HT-29 (cell line): ENCODE data around the gene NFAM1. TPM values are rescaled to one million over a fixed set of nuclear protein-coding genes. Genes with fewer than 3 reads are reported as not detected.
A peak's percentile ranks its signal among the peaks of the same experiment; 100 is the strongest.

ENCODE experiments used
- DNase-seq: peaks from one replicate; pipeline ENCODE4 v3.0.0-alpha.2; 2015; ENCODE audit warnings: low spot score
- total RNA-seq: library from RNA; depleted of rRNA; stranded (reverse); fragments of >200 nt; shearing (Covaris generic); gene quantifications from 2 replicates; pipeline ENCODE4 v1.2.3, GENCODE V29; 2014

The NFAM1 gene
- total RNA-seq, 1 experiment from 2014 or later: not detected

DNA sequence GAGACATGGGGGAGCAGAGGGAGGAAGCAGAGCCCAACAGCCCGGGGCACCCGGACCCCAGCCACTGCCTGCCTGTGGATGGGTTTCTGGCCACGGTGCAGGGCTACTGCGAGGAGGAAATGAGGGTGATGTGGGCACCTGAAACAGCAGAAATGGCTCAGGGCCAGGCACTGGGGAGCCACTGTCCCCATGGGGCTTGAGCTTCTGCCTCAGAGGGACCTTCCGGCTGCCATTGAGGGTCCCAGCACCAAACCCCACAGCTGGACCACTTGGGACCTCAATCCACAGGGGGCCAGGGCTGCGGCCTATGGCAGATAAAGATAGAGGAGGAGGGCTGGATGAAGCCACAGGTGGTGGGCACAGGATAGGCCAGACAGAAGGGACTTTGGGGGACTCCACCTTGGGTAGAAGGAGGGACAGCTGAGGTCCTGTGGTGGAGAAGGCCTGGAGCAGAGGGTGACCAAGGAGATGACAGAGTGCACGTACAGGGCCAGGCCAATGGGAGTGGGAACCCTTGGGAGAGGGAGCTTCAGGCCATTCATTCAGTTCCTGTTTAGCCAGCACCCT lies 48.3 kb downstream of the NFAM1 start:
- DNase-seq: no peak

DNA sequence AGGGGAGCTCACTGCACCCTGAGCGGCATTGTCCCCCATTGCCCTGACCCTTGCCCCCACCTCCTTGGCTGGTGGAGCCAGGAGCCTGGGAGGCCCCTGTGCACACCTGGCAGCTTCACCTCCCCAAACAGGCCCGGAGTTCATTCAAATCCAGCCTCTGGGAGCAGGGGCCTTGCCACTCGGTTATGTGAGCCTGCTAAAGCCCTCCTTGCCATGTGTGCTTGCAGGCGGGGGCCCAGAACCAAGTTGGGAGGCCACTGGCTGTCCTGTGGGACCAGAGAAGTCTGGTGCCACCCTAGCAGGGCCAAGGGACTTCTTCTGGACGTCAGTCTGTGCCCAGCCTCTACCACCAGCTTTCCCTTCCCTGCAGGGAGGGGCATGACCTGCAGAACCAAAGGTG lies 48.9 kb downstream of the NFAM1 start:
- DNase-seq: no peak

DNA sequence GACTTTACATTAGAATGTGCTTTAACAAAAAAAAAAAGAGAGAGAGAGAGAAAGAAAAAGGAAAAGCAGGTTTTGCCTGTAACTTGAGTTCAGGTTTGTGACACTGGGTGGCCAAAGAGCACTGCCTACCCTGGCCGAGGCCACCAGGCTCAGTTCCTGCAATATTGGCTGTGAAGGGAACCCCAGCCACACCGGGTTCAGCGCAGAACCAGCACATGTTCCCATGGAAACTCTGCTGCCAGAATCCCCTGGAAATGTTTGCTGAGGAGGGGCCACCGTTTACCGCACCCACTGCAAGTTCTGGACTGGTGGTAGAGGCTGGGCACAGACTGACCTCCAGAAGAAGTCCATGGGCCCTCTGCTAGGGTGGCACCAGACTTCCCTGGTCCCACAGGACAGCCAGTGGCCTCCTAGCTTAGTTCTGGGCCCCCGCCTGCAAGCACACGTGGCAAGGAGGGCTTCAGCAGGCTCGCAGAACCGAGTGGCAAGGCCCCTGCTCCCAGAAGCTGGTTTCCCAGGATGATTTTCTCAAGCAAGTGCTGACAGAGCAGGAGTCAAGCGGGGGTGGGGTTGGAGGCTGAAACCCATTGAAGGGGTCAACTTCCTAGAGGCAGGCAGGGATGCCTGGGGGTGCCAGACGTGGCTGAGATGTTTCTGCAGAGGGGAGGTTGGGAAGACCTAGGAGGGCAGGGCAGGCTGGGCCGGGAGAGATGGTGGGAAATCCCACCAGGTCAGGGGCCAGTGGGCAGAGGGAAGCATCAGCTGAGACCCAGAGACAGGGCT lies 51.2 kb downstream of the NFAM1 start:
- DNase-seq: no peak

DNA sequence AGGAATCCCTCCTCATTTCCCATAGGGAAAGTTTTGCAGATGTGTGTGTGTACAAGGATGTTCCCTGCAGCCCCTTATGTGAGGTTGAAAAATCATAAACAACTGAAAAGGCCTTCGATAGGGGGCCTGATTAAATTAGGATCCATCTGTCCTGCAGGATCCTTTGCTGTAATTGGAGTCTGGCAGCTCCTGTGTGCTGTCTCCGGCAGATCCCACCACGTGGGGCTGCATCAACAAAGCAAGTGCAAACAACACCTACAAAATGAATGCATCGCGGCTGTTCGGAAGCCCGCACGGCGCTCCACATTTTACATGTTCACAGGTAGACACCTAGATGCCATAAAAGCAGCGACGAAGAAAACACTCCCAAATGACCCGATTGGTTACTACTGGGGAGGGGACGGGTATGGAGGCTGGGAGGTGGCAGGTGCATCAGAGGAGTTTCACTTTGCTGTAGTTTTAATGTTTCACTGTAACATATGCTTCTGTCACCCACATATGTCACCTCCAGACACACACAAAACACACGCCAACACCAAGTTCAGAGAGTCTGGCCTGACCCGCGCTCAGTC lies 52.2 kb downstream of the NFAM1 start:
- no peak for DNase-seq

DNA sequence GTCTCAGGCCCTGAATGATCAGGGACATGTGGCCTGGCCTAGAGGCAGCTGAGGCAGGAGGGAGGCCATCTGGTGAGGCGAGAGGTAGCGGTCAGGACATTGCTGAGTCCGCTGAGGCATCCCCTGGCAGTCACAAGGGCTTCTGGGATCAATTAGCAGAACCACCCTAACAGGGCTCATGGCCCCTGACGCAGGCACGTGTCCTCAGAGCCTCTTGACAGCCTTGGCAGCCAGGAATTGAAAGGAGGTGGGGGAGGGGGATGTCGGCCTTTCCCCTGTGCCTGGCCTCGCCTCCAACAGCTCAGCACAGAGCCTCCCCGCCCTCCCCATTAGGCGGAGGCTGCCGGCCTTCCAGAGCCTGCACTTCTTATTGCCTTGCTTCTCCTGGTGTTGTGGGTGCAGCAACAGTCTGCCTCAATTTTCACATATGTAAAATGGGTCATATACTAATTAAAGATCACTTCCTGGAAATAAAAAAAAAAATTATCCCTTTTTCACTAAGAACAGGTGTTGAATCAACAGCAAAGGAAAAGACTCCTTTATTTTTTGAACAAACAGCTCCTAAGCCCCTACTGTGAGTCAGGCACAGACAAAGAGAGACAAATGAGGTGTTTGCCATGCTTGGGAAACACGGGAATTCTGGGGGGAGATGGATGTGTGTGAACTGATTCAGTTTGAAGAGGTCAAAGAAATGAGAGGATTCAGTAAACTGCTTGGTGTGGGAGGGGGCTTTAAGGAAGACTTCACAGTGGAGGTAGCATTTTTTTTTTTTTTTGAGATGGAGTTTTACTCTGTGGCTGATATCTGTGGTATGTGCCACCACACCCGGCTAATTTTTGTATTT lies 55.3 kb downstream of the NFAM1 start:
- DNase-seq: peak; percentile 25

DNA sequence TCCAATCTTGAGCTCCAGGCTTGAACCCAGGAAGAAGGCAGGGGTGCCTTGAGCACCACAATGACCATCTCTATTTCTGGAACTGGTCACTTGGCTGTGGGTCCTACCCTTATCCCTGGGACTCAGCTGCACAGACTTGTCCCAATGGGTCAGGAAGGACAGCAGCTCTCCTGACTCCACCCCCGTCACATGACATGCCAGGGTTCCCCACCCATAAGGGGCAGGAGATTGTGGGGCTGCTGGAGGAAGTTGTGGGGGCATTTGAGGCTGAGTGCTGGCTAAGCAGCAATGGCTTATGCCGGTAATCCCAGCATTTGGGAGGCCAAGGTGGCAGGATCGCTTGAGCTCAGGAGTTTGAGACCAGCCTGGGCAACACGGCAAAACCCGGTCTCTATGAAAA lies 56.2 kb downstream of the NFAM1 start:
- DNase-seq: no peak

DNA sequence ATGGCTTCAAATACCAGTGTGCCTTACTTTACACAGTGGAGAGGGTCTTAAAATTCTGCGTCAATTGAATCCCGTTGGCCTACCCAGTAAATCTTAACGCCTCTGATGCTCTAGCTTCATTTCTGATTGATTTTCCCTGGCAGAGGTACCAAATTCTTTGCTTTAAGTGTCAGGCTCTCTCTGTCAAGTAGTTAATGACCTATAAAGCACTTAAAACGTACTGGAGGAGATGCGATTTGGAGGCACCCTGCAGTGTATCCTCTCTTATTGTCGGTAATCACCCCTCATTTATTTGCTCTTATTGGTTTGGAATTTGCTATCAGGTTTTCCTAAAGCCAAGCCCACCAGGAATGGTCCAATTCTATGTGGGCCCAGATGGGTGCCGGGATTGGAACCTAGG lies 59.2 kb downstream of the NFAM1 start:
- DNase-seq: no peak

DNA sequence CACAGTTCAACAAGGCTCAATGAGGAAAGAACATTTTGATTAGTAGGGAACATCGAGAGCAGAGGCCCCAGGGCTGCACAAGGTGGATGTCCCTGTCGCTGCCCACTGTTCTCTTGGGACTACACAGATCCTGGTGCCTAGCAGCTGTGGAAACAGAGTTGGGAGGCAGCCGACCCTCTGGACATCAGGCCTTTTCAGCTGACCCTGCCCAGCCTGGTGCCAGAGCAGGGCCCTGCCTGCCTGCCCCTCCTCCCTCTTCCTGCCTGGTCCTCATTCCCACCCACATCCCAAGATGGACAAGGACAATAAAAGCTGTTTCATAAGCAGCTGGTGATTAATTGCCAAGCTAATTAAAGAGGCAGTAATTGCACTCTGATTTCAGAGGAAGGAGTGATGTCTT lies 60.7 kb downstream of the NFAM1 start:
- DNase-seq: no peak

DNA sequence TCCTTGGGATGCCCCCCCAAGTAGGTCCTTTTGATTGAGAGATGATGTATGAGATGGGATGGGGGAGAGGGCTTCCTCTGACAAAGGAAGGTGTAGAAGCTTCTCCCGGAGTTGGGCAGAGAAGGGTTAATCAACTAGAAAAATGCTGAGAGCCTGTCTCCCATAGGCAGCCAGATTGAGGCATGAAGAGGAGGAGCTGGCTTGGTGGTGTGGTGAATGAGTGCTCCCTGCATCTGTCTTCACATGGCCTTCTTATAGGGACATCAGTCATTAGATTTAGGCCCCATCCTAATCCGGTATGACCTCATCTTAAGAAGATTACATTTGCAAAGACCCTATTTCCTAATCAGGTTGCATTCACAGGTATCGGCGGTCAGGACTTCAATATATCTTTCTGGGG lies 61.1 kb downstream of the NFAM1 start:
- no peak for DNase-seq

DNA sequence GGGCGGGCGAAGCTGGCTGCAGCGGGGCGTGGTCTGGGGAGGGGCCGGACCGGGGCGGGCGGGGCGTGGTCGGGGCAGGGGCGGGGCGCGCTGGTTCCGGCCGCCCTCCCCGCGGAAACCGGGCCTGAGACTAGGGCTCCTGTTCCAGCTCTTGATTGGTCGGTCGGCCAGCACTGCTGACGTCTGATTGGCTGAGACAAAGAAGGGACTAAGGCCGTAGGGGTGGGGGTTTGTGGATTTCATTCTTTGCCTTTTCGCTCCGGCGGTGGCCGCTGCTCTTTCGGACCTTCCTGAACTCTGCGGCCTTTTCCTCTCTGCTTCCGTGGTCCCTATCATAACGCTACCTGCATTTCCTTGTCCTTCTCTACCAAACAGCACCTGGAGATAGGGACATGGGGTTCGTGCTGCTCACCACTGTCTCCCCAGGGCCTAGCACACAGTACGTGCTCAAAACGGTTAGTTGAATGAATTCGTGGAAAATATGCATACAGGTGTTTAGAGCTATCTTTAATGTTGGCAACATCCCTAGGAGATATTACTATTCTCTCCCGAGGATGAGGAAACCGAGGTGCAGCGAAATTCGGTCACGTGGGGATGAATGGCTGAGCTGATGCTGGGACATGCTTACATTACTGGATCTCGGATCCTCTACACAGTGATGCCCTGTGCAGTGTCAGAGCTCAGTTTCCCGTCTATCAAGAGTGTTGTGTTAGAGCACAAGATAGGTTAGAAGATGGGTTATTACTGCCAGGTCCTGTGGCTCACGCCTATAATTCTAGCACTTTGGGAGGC lies 62.8 kb downstream of the NFAM1 start:
- peak; percentile 81 for DNase-seq

DNA sequence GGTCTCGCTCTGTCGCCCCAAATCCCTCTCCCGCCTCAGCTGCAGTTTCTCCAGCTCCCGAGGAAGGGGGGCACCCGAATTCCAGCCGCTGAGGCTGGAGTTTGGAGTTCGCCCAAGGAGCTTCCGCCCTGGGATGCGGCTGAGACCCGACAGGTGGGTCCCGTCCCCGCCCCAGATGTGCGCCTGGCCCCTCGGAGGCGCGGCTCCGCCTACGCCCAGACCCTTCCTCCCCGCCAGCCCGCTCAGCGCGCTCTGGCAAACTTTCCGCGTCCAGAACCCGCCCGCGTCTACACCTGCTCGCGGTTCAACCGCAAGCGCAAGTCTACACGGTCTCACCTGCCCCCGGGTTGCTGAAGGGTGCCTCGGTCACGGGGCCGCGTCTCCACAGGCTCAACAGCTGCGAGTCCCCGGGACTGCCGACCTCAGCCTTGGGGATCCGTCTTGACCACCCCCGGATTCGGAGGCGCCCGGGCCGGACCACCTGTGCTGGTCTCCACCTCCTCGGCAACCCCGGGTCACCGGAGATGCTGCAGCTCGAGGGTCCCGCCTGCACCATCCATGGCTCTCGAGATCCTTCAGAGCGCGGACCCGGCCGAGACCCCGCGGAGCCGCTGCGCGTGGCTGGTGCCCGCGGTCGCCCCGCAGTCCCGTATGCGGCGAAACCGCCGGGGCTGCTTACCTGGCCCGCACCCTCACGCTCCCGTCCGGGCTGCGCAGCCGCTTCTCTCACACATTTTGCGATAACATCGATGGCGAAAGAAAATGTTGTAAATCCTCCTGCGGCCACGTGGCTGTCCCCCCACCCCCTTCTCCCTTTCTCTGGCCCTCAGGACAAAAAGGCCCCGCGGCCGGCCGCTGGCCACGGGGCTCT lies 63.6 kb downstream of the NFAM1 start:
- DNase-seq: peak; percentile 9

DNA sequence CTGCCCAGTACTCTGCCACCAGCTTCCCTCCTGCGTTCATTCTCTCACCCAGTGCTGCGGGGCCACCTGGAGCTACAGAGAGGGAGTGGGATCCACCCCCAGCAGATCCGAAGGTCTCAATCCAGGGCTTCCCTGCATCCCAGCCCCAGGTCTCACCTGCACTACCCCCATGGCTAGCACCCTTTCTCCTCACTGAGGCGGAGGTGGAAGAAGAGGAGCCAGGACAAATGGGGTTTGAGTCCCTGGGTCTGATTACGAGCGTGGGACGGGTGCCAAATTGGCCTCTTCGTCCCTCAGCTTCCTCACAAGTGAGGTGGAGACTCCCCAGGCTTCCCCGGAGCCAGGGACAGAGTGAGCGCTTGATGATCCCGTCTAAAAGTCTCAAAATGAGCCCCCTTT lies 64.2 kb downstream of the NFAM1 start:
- peak; percentile 15 for DNase-seq

DNA sequence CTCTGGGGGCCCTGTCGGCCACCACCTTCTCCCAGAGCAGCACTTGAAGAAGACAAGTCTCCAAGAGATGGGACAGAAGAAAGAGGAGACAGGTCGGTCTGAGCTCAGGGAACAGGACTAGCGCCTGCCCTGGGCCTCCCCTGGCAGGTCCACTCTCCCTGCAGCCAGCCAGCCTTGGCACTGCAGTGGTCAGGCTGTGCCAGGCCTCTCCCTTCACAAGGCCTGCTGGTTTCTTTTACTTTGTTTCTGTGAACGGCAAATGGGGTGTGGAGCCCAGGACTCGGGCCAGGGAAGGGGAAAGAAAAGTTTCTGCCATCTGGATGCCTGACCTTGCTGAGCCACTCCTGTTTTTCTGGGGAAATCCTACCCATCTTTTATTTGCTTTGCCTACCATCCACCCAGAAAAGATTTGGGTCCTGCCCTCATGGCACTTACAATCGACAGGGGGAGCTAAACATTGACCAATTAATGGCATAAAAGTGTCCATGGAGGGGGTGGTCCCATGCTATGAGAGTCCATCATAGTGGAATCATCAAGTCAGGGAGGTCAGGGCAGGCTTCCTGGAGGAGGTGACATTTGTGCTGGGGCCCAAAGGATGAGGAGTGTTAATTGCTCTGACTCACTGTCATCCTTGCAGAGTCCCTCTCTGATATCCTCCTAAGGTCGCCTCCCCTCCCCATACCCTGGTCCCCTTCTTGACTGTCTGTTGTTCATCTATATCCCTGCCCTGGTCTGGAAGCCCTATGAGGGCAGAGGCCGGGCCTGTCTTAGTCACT lies 65.2 kb downstream of the NFAM1 start:
- no peak for DNase-seq

DNA sequence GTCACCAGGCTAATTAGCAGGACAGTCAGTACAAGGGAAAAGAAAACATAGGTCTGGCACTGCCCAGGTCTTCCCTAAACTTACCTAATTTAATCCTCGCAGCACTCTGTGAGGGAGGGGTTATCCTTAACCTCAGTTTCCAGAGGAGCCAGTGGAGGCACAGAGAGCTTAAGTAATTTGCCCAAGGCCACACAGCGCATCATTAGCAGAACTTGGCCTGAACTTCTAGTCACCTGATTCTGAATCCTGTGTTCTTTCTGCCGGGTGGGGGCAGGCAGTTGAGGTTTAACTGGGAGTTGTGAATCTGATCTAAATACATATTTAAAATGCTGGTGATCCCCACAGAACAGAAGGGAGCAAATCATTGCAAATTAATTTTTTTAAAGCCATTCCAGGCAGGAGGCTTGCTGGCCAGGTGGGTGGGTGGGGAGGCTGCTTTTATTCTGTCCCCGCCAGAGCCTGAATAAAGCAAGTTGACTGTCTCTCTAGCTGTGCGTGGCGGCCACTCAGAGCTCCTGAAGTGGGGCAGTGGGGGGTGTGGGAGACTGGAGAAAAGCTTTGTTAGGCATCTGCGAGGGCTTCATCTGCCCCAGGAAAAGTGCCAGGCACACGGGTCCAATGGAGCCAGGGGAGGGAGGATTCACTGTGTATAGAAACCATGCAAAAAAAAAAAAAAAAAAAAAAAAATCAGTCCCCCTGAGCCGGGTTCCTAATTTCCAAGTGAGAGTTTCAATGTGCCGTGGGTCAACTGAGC lies 66.1 kb downstream of the NFAM1 start:
- DNase-seq: no peak

DNA sequence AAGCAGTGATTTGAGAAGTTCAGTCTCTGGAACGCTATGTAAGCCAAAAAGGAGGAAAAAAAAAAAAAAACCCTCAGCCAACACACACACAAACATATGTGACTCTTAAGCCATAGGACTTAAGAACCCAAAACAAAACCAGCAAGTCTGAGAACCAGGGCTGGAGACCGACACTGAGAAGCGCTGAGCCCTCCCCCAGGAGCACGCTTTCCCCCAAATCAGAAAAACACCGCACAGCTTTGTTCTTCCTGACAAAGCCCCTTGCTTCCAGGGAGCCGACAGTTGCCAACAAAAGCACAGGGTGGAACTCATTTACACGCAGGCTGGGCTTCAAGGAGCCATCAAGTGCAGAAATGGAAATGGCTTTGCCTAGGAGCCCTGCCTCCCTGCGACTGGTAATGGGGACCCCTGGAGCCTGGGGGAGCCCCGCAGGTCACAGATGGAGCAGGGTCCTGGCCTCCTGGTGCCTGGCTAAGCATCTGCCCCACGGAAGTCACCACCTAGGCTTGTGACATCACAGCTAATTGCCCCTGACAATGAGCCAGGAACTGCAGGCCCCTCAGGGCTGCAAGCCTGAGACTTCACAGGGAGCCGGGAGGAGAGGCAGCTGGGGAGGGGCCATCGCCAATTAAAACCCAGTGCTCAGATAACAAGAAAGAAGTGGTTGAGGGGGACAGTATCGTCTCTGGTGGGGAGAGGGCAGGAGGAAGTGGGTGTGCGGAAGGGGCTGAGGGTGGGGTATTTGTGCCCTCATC lies 66.9 kb downstream of the NFAM1 start:
- no peak for DNase-seq

DNA sequence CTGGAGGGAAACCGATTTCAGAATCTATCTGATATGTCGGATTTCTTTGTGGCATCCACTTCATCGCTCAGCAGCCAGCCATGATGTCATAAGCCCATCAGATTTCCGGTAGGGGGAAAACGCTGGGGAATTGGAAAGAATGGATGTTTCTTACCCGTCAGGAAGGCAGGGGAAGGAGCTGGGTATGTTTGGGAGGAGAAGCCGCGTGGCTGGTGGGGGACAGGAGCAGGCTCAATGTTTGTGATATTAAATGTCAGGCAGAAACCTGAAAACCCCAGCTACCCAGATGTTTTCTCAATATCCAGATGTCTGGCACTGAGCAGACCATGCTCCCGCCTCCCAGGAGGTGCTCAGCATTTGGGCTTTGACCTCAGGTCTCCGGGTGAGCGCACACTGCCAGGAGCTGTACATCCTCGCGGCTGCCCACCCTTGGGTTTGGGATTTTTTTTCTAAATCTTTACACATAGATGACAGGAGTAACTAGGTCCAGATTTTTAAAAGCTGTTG lies 67.5 kb downstream of the NFAM1 start:
- DNase-seq: no peak

DNA sequence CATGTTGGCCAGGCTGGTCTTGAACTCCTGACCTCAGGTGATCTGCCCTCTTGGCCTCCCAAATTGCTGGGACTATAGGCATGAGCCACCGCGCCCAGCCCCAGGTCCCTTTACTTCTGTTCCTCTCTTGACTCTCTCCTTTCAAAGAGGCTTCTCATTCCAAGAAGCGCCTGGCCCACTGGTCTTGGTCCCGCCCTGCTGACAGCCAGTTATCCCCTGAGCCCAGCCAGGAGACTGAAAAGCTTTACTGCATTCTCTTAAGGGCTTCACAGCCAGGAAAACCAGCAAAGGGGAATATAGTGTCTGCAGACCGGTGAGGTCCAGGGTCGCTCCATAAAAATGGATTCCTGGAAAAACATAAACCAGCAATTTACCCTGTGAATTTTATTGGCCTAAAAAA lies 68.3 kb downstream of the NFAM1 start:
- DNase-seq: no peak

DNA sequence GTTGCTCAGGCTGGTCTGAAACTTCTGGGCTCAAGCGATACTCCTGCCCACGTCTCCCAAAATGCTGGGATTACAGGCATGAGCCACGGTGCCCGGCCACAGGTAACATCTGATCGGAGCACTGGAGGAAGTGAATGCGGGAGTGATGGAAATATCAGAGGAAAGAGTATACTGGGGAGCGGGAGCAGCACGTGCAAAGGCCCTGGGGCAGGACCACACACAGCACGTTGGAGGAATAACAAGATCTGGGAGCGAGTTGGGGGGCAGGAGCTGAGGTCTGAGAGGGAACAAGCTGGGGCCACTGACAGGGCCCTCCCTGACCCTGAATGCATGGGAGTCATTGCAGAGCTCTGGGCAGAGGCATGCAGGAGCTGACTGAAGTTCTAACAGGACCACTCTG lies 70.7 kb downstream of the NFAM1 start:
- DNase-seq: no peak
